Peyer's patch (tissue), 4 donors: ENCODE results near the gene DNAJC28. TPM values are rescaled to one million over a fixed set of nuclear protein-coding genes. Genes with fewer than 3 reads are reported as not detected.
"Not testable (repeated sequence)": the region's sequence is repeated elsewhere in the genome, so short reads cannot be mapped to it uniquely, and the experiment has no call there.

Source experiments
- DNase-seq, 3 donors: peaks; one replicate each; pipeline ENCODE4 v3.0.0-alpha.2; 2017 to 2019
- H3K27ac ChIP-seq, 4 donors: fragments of 200-600 bp; sonication (generic); one replicate each; pipeline ENCODE4 v1.5.1; 2016 to 2019
- H3K27me3 ChIP-seq, 2 donors: fragments of 200-600 bp; sonication (generic); one replicate each; pipeline ENCODE4 v1.5.1; 2019
- H3K36me3 ChIP-seq, 3 donors: fragments of 200-600 bp; sonication (generic); one replicate each; pipeline ENCODE4 v1.5.1; 2016 to 2019
- H3K4me1 ChIP-seq, 4 donors: fragments of 200-600 bp; sonication (generic); one replicate each; pipeline ENCODE4 v1.5.1; 2016 to 2019
- H3K4me3 ChIP-seq, 4 donors: fragments of 200-600 bp; sonication (generic); 1 replicate in 3 of 4; 2 replicates in 1 of 4; pipeline ENCODE4 v1.5.1; 2016 to 2019; ENCODE audit warnings: mild to moderate bottlenecking in 1 of 4
- H3K9me3 ChIP-seq, 4 donors: fragments of 200-600 bp; sonication (generic); one replicate each; pipeline ENCODE4 v1.5.1; 2016 to 2019; ENCODE audit warnings: mild to moderate bottlenecking in 1 of 4
- CTCF ChIP-seq, 6 experiments: fragments of 450-650 bp in 4 of 6; fragments of 200-600 bp in 2 of 6; sonication (generic) in 1 of 6; IDR thresholded peaks; one replicate each; pipeline ENCODE4 v1.5.1; 2017 to 2019; ENCODE audit warnings: antibody characterized with exemption in 6 of 6, mild to moderate bottlenecking in 3 of 6, moderate library complexity in 1 of 6
- POLR2A ChIP-seq, 2 donors: fragments of 450-650 bp; IDR thresholded peaks; one replicate each; pipeline ENCODE4 v1.5.1; 2017; ENCODE audit warnings: antibody characterized with exemption in 2 of 2, mild to moderate bottlenecking in 2 of 2, moderate library complexity in 2 of 2
- total RNA-seq, 4 donors: library from RNA; depleted of rRNA; stranded (reverse); fragments of >200 nt; gene quantifications; one replicate each; pipeline ENCODE4 v1.1.0, GENCODE V29; 2016

Gene DNAJC28
- total RNA-seq, 4 donors from 2014 or later, result 1.9 to 4.4 (median 2.5) TPM; not detected in 1

GRCh38 chr21:33511639-33512038 is 20.1 kb upstream of the DNAJC28 start:
- no peak for DNase-seq
- Histone ChIP-seq H3K27me3 (no peaks in the 10 kb centered on the region), H3K4me3 (no peak overlapping the region), H3K9me3 (no peaks in the 10 kb centered on the region), H3K27ac (no peak overlapping the region), H3K4me1 (no peaks in the 10 kb centered on the region), H3K36me3 (peaks cover 0 to 82% (median 0%) of the 10 kb centered on the region in 3 donors)
- no peak for TF ChIP-seq CTCF (IDR thresholded peaks at IDR 0.05)
- TF ChIP-seq POLR2A (IDR thresholded peaks at IDR 0.05), result no peak

GRCh38 chr21:33510826-33511225 is 19.3 kb upstream of the DNAJC28 start:
- Histone ChIP-seq H3K36me3 (peaks cover 0 to 87% (median 0%) of the 10 kb centered on the region in 3 donors), H3K4me3 (no peak overlapping the region)
- no peak for DNase-seq

GRCh38 chr21:33507003-33507402 is 15.5 kb upstream of the DNAJC28 start:
- not testable (repeated sequence) for DNase-seq, H3K4me3 ChIP-seq, H3K27me3 ChIP-seq, H3K9me3 ChIP-seq, H3K27ac ChIP-seq, H3K4me1 ChIP-seq
- H3K36me3 ChIP-seq, result peaks cover 0 to 76% (median 0%) of the 10 kb centered on the region in 3 donors

More at GRCh38 chr21:33510826-33511225, 19.3 kb upstream of the DNAJC28 start:
- no peak for TF ChIP-seq CTCF (IDR thresholded peaks at IDR 0.05)
- Histone ChIP-seq H3K4me1 (no peaks in the 10 kb centered on the region), H3K9me3 (no peaks in the 10 kb centered on the region), H3K27me3 (no peaks in the 10 kb centered on the region), H3K27ac (no peak overlapping the region)

GRCh38 chr21:33505833-33506232 is 14.3 kb upstream of the DNAJC28 start:
- H3K4me1 ChIP-seq, result no peaks in the 10 kb centered on the region
- H3K27me3 ChIP-seq, result no peaks in the 10 kb centered on the region
- no peak for DNase-seq
- H3K9me3 ChIP-seq, result no peaks in the 10 kb centered on the region
- TF ChIP-seq CTCF (IDR thresholded peaks at IDR 0.05) (no peak), POLR2A (IDR thresholded peaks at IDR 0.05) (no peak)
- peaks cover 0 to 67% (median 0%) of the 10 kb centered on the region in 3 donors for H3K36me3 ChIP-seq
- H3K27ac ChIP-seq, result no peak overlapping the region
- H3K4me3 ChIP-seq, result no peak overlapping the region

- DNase-seq, result no peak
- H3K4me3 ChIP-seq, result no peak overlapping the region
- no peaks in the 10 kb centered on the region for H3K36me3 ChIP-seq
- H3K9me3 ChIP-seq, result no peaks in the 10 kb centered on the region
- no peaks in the 10 kb centered on the region for H3K27me3 ChIP-seq
- TF ChIP-seq POLR2A (IDR thresholded peaks at IDR 0.05), result no peak
- H3K4me1 ChIP-seq, result peaks cover 0 to 4% (median 0%) of the 10 kb centered on the region in 4 donors
- H3K27ac ChIP-seq, result no peak overlapping the region
These were observed 4.8 kb upstream of the DNAJC28 start for GRCh38 chr21:33496345-33496744.

GRCh38 chr21:33495743-33496142 is 4.2 kb upstream of the DNAJC28 start:
- Histone ChIP-seq H3K36me3 (no peaks in the 10 kb centered on the region), H3K4me3 (no peak overlapping the region), H3K9me3 (no peaks in the 10 kb centered on the region), H3K27ac (no peak overlapping the region), H3K4me1 (peaks cover 0 to 4% (median under 1%) of the 10 kb centered on the region in 4 donors), H3K27me3 (no peaks in the 10 kb centered on the region)
- TF ChIP-seq POLR2A (IDR thresholded peaks at IDR 0.05) (no peak), CTCF (IDR thresholded peaks at IDR 0.05) (no peak)
- no peak for DNase-seq

GRCh38 chr21:33493756-33494155 is 2.2 kb upstream of the DNAJC28 start:
- Histone ChIP-seq H3K36me3 (no peaks in the 10 kb centered on the region), H3K4me1 (peaks cover 0 to 4% (median 2%) of the 10 kb centered on the region in 4 donors), H3K27me3 (no peaks in the 10 kb centered on the region), H3K9me3 (no peaks in the 10 kb centered on the region), H3K4me3 (no peak overlapping the region), H3K27ac (no peak overlapping the region)
- no peak for DNase-seq
- TF ChIP-seq POLR2A (IDR thresholded peaks at IDR 0.05) (no peak), CTCF (IDR thresholded peaks at IDR 0.05) (no peak)
